Ovary (tissue), 9 donors: ENCODE measurements around the gene LYSET. TPM values are rescaled to one million over a fixed set of nuclear protein-coding genes. Genes with fewer than 3 reads are reported as not detected.

Experiments
- DNase-seq, 5 donors: peaks; one replicate each; pipeline ENCODE4 v3.0.0-alpha.2; 2019 to 2020
- H3K27ac ChIP-seq, 2 donors: fragments of 200-600 bp; one replicate each; pipeline versions ENCODE4 v1.5.1 to v1.8.0; 2019 to 2022
- H3K27me3 ChIP-seq: fragments of 200-600 bp; one replicate; pipeline ENCODE4 v1.8.0; 2022
- H3K36me3 ChIP-seq: fragments of 200-600 bp; sonication (generic); one replicate; pipeline ENCODE4 v1.5.1; 2019
- H3K4me1 ChIP-seq: one replicate; pipeline ENCODE4 v1.8.1; 2013; ENCODE audit warnings: mild to moderate bottlenecking, moderate library complexity; ENCODE audit not compliant: insufficient read depth
- H3K4me3 ChIP-seq: fragments of 200-600 bp; sonication (generic); one replicate; pipeline ENCODE4 v1.5.1; 2017
- H3K9me3 ChIP-seq, 2 donors: fragments of 200-600 bp in 1 of 2; sonication (generic) in 1 of 2; one replicate each; pipeline versions ENCODE4 v1.5.1 to v1.8.1; 2013 to 2019; ENCODE audit warnings: mild to moderate bottlenecking in 1 of 2, moderate library complexity in 1 of 2
- EP300 ChIP-seq: sonication (generic); formaldehyde crosslinking; IDR thresholded peaks from one replicate; pipeline ENCODE4 v1.6.1; 2017; ENCODE audit warnings: antibody characterized with exemption
- POLR2A ChIP-seq: fragments of 450-650 bp; IDR thresholded peaks from one replicate; pipeline ENCODE4 v1.6.1; 2017; ENCODE audit warnings: antibody characterized with exemption, mild to moderate bottlenecking, moderate library complexity
- WGBS, 3 donors: extraction: QIAGEN DNeasy Blood & Tissue Kit in 1 of 3; methylation state at CpG; one replicate each; pipeline versions ENCODE4 v1.1.5 to v1.1.7; 2013 to 2017; 5-methylcytosine and 5-hydroxymethylcytosine counted together
- intact Hi-C, 4 donors: fragments of 100-400 bp; cut with DNase I; formaldehyde crosslinking; loops; one replicate each; pipeline versions ENCODE4 v1.11.0 to v1.15.1; 2022 to 2023
- polyA plus RNA-seq, 2 donors: library from polyadenylated mRNA; stranded (reverse); fragments of 200-250 nt in 1 of 2; fragments of 350-450 nt in 1 of 2; fragmentation: Illumina TruSeq in 1 of 2; extraction: RNeasy Lipid Tissue Mini Kit (QIAGEN cat#74804) in 1 of 2; gene quantifications; one replicate each; pipeline ENCODE4 v1.2.3, GENCODE V29; 2013 to 2014
- total RNA-seq, 7 donors: library from RNA; depleted of rRNA in 2 of 7; stranded (reverse); fragments of >200 nt in 2 of 7; fragmentation: NEBNext Ultra II Directional in 3 of 7; extraction: Animal tissue kit (Norgen Biotek cat#: 25700) in 3 of 7; gene quantifications; one replicate each; pipeline versions ENCODE4 v1.1.0 to v1.2.4, GENCODE V29; 2016 to 2023
- TF ChIP-seq, protein P1 (sequence below), 3 donors: fragments of 450-650 bp in 2 of 3; fragments of 200-600 bp in 1 of 3; IDR thresholded peaks; one replicate each; pipeline versions ENCODE4 v1.5.1 to v1.8.0; 2016 to 2022; ENCODE audit warnings: antibody characterized with exemption in 3 of 3, mild to moderate bottlenecking in 1 of 3
- donor health status: DM: no; HTN: no; CAD: no; lungs with moderate emphysema.
- donor health status: DM: no; HTN: no; CAD: no.
- donor health status: Bipolar disorder and iron deficiency.
- donor health status: DM: yes; HTN: yes; CAD: no.
- donor health status: DM: no; HTN: no; CAD: no.
- donor health status: DM: yes; HTN: yes; CAD: no.

Gene LYSET
- total and polyA plus RNA-seq, 9 donors, result 8.0 to 22.2 (median 17.0) TPM

DNA sequence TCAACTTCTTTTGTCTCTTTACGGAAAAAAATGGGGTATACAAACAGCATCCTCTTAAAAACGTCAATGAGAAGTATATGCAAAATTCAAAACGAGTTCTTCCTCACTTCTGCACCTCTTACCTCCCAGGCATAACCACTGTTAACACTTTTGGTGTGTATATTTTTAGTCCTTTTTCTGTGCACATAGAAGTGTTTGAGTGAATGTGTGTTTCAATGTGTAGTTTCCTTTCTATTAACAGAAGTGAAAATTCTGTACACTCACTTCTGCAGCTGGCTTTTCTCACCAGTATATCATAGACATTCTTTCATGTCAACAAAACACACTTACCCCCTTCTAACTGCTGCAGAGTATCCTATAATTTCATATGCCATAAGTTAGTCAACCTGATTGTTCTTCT, 27.3 kb downstream of the LYSET start:
- no peaks in the 10 kb centered on the region for H3K27me3 ChIP-seq
- no peaks in the 10 kb centered on the region for H3K36me3 ChIP-seq
- no peak overlapping the region for H3K4me3 ChIP-seq
- intact Hi-C loops, result no loop called here
- 66 to 77% (median 68%) methylated on average over 3 of the region's 3 CpGs for WGBS, 3 donors
- no peak overlapping the region for H3K27ac ChIP-seq
- no peaks in the 10 kb centered on the region for H3K9me3 ChIP-seq
- DNase-seq, result no peak
- TF ChIP-seq EP300, result no peak
- no peak for TF ChIP-seq POLR2A
- TF ChIP-seq, protein P1, sequence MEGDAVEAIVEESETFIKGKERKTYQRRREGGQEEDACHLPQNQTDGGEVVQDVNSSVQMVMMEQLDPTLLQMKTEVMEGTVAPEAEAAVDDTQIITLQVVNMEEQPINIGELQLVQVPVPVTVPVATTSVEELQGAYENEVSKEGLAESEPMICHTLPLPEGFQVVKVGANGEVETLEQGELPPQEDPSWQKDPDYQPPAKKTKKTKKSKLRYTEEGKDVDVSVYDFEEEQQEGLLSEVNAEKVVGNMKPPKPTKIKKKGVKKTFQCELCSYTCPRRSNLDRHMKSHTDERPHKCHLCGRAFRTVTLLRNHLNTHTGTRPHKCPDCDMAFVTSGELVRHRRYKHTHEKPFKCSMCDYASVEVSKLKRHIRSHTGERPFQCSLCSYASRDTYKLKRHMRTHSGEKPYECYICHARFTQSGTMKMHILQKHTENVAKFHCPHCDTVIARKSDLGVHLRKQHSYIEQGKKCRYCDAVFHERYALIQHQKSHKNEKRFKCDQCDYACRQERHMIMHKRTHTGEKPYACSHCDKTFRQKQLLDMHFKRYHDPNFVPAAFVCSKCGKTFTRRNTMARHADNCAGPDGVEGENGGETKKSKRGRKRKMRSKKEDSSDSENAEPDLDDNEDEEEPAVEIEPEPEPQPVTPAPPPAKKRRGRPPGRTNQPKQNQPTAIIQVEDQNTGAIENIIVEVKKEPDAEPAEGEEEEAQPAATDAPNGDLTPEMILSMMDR (IDR thresholded peaks at IDR 0.05), result no peak
- peaks cover 1% of the 10 kb centered on the region for H3K4me1 ChIP-seq

DNA sequence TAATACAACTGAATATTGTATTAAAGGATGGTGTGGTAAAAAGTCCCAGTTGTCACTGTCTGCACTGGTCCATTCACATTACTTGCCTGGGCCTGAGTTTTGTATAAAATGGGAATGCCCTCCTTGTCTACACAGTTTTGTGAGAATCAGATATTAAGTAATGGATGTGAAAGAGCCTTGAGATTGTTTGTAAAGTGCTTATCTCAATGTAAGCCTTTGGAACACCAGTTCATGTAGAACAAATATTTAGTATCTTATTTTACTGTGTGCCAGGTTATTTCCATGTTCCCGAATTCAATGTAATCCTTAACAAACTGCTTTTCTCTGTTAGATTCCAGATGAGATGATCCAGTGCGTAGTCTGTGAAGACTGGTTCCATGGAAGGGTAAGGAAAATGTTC, 29.5 kb downstream of the LYSET start:
- Histone ChIP-seq H3K36me3 (no peaks in the 10 kb centered on the region), H3K4me1 (no peaks in the 10 kb centered on the region), H3K27me3 (no peaks in the 10 kb centered on the region), H3K4me3 (no peak overlapping the region), H3K27ac (no peak overlapping the region), H3K9me3 (no peaks in the 10 kb centered on the region)
- TF ChIP-seq, protein P1 (IDR thresholded peaks at IDR 0.05), result no peak
- TF ChIP-seq POLR2A, result no peak
- no peak for TF ChIP-seq EP300
- no peak for DNase-seq
- intact Hi-C loops, result no loop called here
- 73 to 91% (median 90%) methylated on average over 2 of the region's 2 CpGs for WGBS, 3 donors

DNA sequence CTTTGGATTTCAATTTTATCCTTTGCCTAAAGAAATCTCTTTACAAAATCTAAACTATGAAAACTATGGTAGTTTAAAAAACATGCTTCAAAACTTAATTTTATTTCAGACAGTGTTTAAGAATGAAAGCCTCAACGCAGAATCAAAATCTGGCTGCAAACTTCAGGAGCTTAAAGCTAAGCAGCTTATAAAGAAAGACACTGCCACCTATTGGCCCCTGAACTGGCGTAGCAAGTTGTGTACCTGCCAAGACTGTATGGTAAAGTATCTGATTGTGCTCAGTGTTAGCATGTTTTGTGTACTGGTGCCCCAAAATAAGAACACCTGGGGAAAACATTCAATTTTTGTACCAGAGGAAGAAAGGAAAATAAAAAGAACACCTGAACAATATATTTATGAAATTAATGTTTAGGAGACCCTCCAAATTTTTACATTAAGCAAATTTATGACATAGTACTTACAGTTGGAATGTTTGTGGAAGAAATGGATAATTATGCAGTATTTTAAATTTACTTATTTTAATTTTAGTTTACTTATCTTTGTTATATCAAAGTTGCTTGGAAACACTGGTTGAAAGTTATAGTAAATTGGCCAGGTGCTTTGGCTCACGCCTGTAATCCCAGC, 34.1 kb downstream of the LYSET start:
- H3K36me3 ChIP-seq, result no peaks in the 10 kb centered on the region
- H3K27me3 ChIP-seq, result no peaks in the 10 kb centered on the region
- no peak for DNase-seq
- no peaks in the 10 kb centered on the region for H3K4me1 ChIP-seq
- TF ChIP-seq POLR2A, result no peak
- TF ChIP-seq, protein P1 (IDR thresholded peaks at IDR 0.05), result no peak
- no peak for TF ChIP-seq EP300
- 51 to 60% (median 55%) methylated on average over 3 of the region's 3 CpGs for WGBS, 3 donors
- no peak overlapping the region for H3K27ac ChIP-seq
- intact Hi-C loops, result no loop called here
- H3K9me3 ChIP-seq, result no peaks in the 10 kb centered on the region
- no peak overlapping the region for H3K4me3 ChIP-seq

DNA sequence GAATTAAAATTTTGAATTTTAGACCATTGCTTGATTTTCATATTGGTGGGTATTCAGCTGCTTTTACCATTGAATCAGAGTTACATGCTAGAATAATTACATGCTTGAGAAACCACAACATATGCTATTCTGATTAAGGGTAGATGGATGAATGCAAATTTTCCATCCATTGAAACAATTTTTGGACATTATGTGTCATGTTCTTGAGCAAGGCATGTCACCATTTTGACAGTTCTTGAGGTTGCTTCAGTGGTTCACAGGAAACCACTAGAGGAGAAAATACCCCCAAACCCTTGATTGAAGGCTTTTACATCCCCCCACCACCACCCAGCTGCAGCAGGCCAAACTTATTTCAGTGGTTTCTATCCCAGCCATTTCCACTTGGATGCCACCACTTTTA, 35.4 kb downstream of the LYSET start:
- Histone ChIP-seq H3K4me1 (no peaks in the 10 kb centered on the region), H3K27ac (no peak overlapping the region), H3K4me3 (no peak overlapping the region), H3K9me3 (no peaks in the 10 kb centered on the region), H3K27me3 (no peaks in the 10 kb centered on the region), H3K36me3 (no peaks in the 10 kb centered on the region)
- no peak for DNase-seq
- intact Hi-C loops, result no loop called here
- TF ChIP-seq, protein P1 (IDR thresholded peaks at IDR 0.05), result no peak
- TF ChIP-seq POLR2A, result no peak
- TF ChIP-seq EP300, result no peak
